Activated CD4-positive, alpha-beta T cell treated with anti-CD3 and anti-CD28 coated beads, Interleukin-2, Interleukin-4, amounts not matched to agents 100 ng/mL and 50 ng/mL, durations not matched to agents 16 hours and 8 hours (primary cell): ENCODE data around the gene NAA25.
"Not testable (repeated sequence)": the region's sequence is repeated elsewhere in the genome, so short reads cannot be mapped to it uniquely, and the experiment has no call there.

ENCODE experiments used
- DNase-seq: peaks from one replicate; pipeline ENCODE4 v3.0.0-alpha.2; 2020; ENCODE audit warnings: low spot score

Gene NAA25

GRCh38 chr12:112116232-112117060 is 7.9 kb upstream of the NAA25 start:
- no peak for DNase-seq

DNA sequence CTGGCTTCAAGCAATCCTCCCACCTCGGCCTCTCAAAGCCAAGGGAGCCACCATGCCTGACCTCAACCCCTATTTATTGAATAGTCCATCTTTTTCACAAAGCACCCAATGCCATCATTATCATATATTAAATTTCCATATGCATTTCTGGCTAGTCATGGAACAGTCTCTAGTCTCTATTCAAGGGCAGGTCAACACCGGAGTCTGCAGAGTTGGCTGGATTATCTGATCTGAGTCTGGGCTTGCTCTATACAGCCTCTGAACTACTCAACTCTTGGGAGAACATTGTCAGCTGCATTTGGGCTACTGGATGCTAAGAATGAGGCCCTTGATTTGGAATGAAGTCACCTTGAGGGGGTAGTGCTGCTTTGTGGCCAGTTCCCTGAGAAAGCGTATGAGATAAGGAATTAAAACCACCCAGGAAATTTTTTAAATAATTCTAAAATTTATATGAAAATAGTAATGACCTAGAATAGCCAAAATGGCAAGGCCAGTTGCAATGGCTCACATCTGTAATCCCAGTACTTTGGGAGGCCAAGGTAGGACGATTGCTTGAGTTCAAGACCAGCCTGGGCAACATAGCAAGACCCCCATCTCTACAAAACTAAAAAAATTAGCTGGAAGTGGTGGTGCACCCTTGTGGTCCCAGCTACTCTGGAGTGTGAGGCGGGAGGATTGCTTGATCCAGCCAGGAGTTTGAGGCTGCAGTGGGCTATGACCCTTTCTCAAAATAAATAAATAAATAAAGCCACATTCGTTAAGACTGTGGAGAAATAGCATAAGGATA is 6.9 kb upstream of the NAA25 start:
- no peak for DNase-seq

DNA sequence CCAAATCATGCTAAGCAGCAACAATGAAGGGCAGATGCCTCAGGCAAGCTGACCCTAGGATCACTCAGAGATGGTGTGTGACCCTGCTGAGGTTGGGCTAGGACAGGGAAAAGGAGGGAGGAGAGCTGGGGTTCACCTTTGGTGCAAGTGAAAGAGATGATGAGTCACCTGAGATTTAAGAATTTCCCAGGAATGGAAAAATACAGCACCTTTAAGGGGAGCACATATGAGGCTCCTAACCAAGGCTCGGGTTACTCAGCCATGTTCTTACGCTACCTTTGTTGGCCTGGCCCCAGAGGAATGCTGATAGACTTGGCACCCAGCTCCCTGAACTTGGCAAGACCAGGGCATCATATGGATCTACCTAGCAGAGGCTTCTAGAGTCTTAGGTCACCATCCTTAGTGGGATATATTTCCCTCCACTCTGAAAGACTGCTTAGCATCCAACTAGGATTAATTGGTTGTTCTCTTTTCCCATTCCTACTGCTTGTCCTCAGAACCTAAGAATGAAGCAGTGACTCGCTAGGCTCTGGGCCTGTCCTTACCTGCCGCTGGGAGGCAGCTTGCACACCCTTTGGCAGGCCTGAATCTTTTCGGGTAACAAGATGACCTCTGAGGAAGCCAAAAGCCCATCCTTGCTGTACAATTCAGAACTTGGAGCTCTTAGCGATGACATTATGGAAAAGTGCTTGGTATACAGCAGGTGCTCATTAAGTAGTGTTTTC is 4.0 kb upstream of the NAA25 start:
- DNase-seq = no peak

GRCh38 chr12:112111931-112112330 is 3.3 kb upstream of the NAA25 start:
- DNase-seq = no peak

DNA sequence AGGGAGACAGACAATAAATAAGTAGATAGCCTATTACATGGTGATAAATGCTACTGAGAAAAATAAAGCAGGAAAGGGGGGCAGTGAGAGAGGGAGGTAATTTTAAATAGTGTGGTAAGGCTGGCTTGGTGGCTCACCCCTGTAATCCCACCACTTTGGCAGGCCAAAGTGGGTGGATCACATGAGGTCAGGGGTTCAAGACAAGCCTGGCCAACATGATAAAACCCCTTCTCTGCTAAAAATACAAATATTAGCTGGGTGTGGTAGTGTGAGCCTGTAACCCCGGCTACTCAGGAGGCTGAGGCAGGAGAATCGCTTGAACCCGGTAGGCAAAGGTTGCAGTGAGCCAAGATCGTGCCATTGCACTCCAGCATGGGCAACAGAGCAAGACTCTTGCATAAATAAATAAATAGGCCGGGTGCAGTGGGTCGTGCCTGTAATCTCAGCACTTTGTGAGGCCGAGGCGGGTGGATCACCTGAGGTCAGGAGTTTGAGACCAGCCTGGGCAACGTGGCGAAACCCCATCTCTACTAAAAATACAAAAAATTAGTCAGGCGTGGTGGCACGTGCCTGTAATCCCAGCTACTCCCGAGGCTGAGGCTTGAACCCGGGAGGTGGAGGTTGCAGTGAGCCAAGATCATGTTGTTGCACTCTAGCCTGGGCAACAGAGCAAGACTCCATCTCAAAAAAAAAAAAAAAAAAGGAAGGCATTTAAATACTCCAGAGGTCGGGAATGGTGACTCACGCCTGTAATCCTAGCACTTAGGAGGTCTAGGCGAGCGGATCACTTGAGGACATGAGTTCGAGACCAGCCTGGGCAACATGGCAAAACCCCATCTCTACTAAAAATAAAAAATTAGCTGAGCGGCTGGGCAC is 2.4 kb upstream of the NAA25 start:
- not testable (repeated sequence) for DNase-seq

DNA sequence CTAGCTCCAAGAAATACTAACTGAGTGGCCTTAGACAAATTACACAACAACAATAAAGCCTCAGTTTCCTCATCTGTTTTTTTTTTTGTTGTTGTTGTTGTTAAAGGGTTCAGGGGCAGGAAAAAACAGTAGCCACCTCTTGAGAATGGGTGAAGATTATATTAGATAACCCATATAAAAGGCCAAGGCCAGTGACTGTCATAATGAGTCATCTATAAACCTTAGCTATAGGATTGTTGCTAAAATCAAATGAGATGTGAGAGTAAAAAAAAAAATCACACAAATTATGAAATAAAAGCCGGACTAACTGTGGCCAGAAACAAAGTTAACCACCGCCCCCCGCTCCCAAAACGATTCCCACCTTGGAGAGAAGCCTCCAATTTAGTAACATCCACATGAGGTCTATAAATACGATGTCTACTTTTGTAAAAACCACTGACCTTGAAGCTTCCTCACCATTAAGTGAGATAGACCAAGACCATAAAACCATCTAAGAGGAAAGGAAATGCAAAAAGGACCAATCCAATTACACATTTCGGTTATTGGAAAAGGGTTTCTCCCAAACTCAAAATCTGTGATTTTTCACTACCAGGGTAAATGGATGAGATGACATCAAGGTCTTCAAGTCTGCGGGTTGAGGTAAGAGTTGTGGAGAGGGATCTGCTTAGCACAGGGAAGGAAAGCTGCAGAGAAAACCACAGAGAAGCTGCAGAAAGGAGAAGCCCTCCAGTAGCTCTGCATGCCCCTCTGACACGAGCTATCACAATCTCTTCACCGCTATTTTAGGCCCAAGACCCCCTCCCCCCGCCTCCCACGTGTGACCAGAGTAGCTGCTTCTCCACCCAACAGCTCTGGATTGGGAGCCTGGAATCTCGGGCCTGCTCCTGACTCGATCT is 1.0 kb downstream of the NAA25 start:
- DNase-seq = peak; percentile 26

DNA sequence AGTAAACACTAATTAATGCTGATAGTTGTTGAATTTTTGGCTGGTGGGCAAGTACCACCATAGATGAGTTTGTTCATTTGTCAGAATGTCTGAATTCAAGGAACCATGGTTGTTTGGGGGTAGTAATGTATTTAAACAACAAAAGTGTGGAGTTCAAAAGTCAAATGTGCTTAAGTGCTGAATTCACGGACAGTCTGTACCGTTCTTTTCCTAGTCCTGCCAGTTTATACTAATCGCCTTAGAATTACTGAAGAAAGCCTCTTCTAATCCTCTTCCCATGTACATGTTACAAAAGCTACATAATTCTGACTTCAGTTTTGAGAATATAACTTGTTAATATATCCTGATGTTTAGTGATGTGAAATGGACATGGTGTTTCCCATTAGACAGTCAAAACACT is 2.7 kb downstream of the NAA25 start:
- DNase-seq = no peak

GRCh38 chr12:112103758-112104503 is 4.7 kb downstream of the NAA25 start:
- no peak for DNase-seq

DNA sequence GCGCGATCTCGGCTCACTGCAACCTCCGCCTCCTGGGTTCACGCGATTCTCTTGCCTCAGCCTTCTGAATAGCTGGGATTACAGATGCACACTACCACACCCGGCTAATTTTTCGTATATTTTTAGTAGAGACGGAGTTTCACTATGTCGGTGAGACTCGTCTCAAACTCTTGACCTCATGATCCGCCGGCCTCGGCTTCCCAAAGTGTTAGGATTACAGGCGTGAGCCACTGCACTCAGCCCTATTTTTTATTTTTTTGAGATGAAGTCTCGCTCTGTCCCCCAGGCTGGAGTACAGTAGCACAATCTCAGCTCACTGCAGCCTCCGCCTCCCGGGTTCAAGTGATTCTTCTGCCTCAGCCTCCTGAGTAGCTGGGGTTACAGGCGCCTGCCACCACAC is 5.8 kb downstream of the NAA25 start:
- not testable (repeated sequence) for DNase-seq

- DNase-seq = no peak
Measured at GRCh38 chr12:112102127-112102526, 6.5 kb downstream of the NAA25 start.

DNA sequence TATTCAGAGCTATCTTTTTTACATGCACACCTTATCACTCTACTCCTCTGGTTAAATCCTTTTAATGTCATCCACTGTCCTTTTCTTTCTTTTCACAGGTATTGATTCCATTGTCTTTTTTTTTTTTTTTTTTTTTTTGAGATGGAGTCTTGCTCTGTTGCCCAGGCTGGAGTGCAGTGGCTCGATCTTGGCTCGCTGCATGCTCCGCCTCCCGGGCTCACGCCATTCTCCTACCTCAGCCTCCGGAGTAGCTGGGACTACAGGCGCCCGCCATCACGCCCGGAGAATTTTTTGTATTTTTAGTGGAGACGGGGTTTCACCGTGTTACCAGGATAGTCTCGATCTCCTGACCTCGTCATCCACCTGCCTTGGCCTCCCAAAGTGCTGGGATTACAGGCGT is 8.1 kb downstream of the NAA25 start:
- not testable (repeated sequence) for DNase-seq

GRCh38 chr12:112097641-112098040 is 10.9 kb downstream of the NAA25 start:
- no peak for DNase-seq

GRCh38 chr12:112096667-112097066 is 11.9 kb downstream of the NAA25 start:
- DNase-seq = peak; percentile 78

DNA sequence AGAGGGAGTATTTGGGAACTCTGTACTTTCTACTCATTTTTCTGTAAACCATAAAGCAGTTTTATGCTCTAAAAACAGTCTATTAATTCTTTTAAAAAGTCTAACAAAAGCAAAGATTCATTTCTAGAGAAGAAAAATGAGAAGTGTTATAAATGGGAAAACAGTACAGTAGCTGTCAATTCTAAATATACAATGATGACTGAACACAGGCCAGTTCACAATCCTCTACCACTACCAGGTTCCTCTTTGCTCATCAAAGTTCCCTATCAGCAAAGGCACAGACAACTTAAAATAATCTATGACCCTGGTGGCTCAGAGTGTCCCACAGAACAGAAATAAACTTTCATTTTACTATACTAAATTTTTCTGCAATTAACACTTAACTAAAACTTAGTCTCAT is 12.5 kb downstream of the NAA25 start:
- peak; percentile 32 for DNase-seq

GRCh38 chr12:112091563-112091962 is 17.0 kb downstream of the NAA25 start:
- no peak for DNase-seq

GRCh38 chr12:112087851-112088250 is 20.7 kb downstream of the NAA25 start:
- DNase-seq = no peak

- no peak for DNase-seq
Measured at GRCh38 chr12:112087055-112087850, 21.3 kb downstream of the NAA25 start.

- DNase-seq = no peak
Measured at GRCh38 chr12:112066566-112066965, 42.0 kb downstream of the NAA25 start.

- DNase-seq = no peak
Measured at GRCh38 chr12:112063273-112063672, 45.3 kb downstream of the NAA25 start.
